Tibial nerve (tissue), 3 donors: ENCODE data around the gene RASAL2.

ENCODE experiments used
- CTCF ChIP-seq, 5 experiments: fragments of 200-600 bp in 3 of 5; fragments of 450-650 bp in 2 of 5; sonication (generic) in 3 of 5; IDR thresholded peaks; one replicate each; pipeline ENCODE4 v1.5.1; 2016 to 2019; ENCODE audit warnings: antibody characterized with exemption in 5 of 5, mild to moderate bottlenecking in 3 of 5, moderate library complexity in 2 of 5
- POLR2A ChIP-seq, 2 donors: fragments of 450-650 bp; IDR thresholded peaks; one replicate each; pipeline ENCODE4 v1.6.1; 2017; ENCODE audit warnings: antibody characterized with exemption in 2 of 2, mild to moderate bottlenecking in 2 of 2, moderate library complexity in 2 of 2

- TF ChIP-seq CTCF (IDR thresholded peaks at IDR 0.05) (no peak), POLR2A (IDR thresholded peaks at IDR 0.05) (no peak)
These were observed 288.5 kb downstream of the RASAL2 start for GRCh38 chr1:178382372-178382771.
